H9 (cell line): ENCODE results near the gene PRKAR2B. TPM values are rescaled to one million over a fixed set of nuclear protein-coding genes. Genes with fewer than 3 reads are reported as not detected.

Source experiments
- DNase-seq: peaks from one replicate; pipeline ENCODE4 v3.0.0-alpha.2; 2017
- H2AFZ ChIP-seq: one replicate; pipeline ENCODE4 v1.6.1; 2013; ENCODE audit warnings: mild to moderate bottlenecking, low read length, control low read depth, moderate library complexity
- H2AK5ac ChIP-seq: 2 replicates; pipeline ENCODE4 v1.6.1; 2013; ENCODE audit warnings: low read length, control low read depth, mixed read lengths; ENCODE audit not compliant: insufficient read length
- H2BK120ac ChIP-seq: one replicate; pipeline ENCODE4 v1.6.1; 2013; ENCODE audit warnings: low read depth, mild to moderate bottlenecking, low read length, control low read depth, inconsistent platforms; ENCODE audit not compliant: poor library complexity, severe bottlenecking
- H2BK12ac ChIP-seq: 2 replicates; pipeline ENCODE4 v1.6.1; 2013; ENCODE audit warnings: low read length, control low read depth, mixed read lengths, low read depth; ENCODE audit not compliant: insufficient read length
- H2BK15ac ChIP-seq: 2 replicates; pipeline ENCODE4 v1.6.1; 2013; ENCODE audit warnings: low read depth, low read length, control low read depth
- H2BK20ac ChIP-seq: one replicate; pipeline ENCODE4 v1.6.1; 2013; ENCODE audit warnings: low read depth, mild to moderate bottlenecking, low read length, control low read depth, inconsistent platforms; ENCODE audit not compliant: poor library complexity, severe bottlenecking
- H2BK5ac ChIP-seq: 2 replicates; pipeline ENCODE4 v1.6.1; 2013; ENCODE audit warnings: low read length, control low read depth, mixed read lengths; ENCODE audit not compliant: insufficient read length
- H3K14ac ChIP-seq: 2 replicates; pipeline ENCODE4 v1.6.1; 2013; ENCODE audit warnings: low read length, control low read depth; ENCODE audit not compliant: insufficient read depth
- H3K18ac ChIP-seq: 2 replicates; pipeline ENCODE4 v1.6.1; 2013; ENCODE audit warnings: low read depth, mild to moderate bottlenecking, mixed read lengths, low read length, control low read depth; ENCODE audit not compliant: insufficient read length
- H3K23ac ChIP-seq: 2 replicates; pipeline ENCODE4 v1.6.1; 2013; ENCODE audit warnings: low read length, control low read depth, mixed read lengths, low read depth; ENCODE audit not compliant: insufficient read length
- H3K23me2 ChIP-seq: 2 replicates; pipeline ENCODE4 v1.6.1; 2013; ENCODE audit warnings: low read depth, mild to moderate bottlenecking, mixed read lengths, low read length, control low read depth; ENCODE audit not compliant: insufficient read length, poor library complexity, severe bottlenecking
- H3K27ac ChIP-seq: 2 replicates; pipeline ENCODE4 v1.5.1; 2013; ENCODE audit warnings: low read length, control low read depth, mixed read lengths, low read depth; ENCODE audit not compliant: insufficient read length
- H3K27me3 ChIP-seq: 2 replicates; pipeline ENCODE4 v1.6.1; 2013; ENCODE audit warnings: low read length, control low read depth, inconsistent platforms; ENCODE audit not compliant: insufficient read depth
- H3K4ac ChIP-seq: 2 replicates; pipeline ENCODE4 v1.6.1; 2013; ENCODE audit warnings: low read depth, mild to moderate bottlenecking, control low read depth, inconsistent platforms, low read length, moderate library complexity
- H3K4me1 ChIP-seq: 2 replicates; pipeline ENCODE4 v1.6.1; 2013; ENCODE audit warnings: low read length, control low read depth, inconsistent platforms; ENCODE audit not compliant: insufficient read depth
- H3K4me2 ChIP-seq: 2 replicates; pipeline ENCODE4 v1.6.1; 2013; ENCODE audit warnings: low read length, control low read depth, mixed read lengths; ENCODE audit not compliant: insufficient read length, insufficient read depth
- H3K56ac ChIP-seq: 2 replicates; pipeline ENCODE4 v1.6.1; 2013; ENCODE audit warnings: low read depth, mild to moderate bottlenecking, mixed read lengths, low read length, control low read depth; ENCODE audit not compliant: insufficient read length
- H3K79me1 ChIP-seq: 2 replicates; pipeline ENCODE4 v1.6.1; 2013; ENCODE audit warnings: low read depth, mild to moderate bottlenecking, moderate library complexity, low read length, control low read depth, inconsistent platforms; ENCODE audit not compliant: insufficient read depth, poor library complexity, severe bottlenecking
- H3K79me2 ChIP-seq: 2 replicates; pipeline ENCODE4 v1.6.1; 2013; ENCODE audit warnings: low read length, control low read depth, inconsistent platforms; ENCODE audit not compliant: insufficient read depth
- H3K9ac ChIP-seq: 2 replicates; pipeline ENCODE4 v1.6.1; 2013; ENCODE audit warnings: low read length, control low read depth, mixed read lengths; ENCODE audit not compliant: insufficient read length; ENCODE audit errors: extremely low read depth
- H3K9me3 ChIP-seq: one replicate; pipeline ENCODE4 v1.6.1; 2013; ENCODE audit warnings: low read depth, low read length, inconsistent platforms; ENCODE audit not compliant: control insufficient read depth
- H3T11ph ChIP-seq: one replicate; pipeline ENCODE4 v1.6.1; 2013; ENCODE audit warnings: mild to moderate bottlenecking, low read length, control low read depth, inconsistent platforms
- H4K20me1 ChIP-seq: one replicate; pipeline ENCODE4 v1.6.1; 2013; ENCODE audit not compliant: control insufficient read depth, insufficient read length, insufficient read depth
- H4K5ac ChIP-seq: 2 replicates; pipeline ENCODE4 v1.6.1; 2013; ENCODE audit warnings: low read depth, mild to moderate bottlenecking, mixed read lengths, low read length, control low read depth; ENCODE audit not compliant: insufficient read length
- H4K8ac ChIP-seq: replicated peaks from 2 replicates; pipeline ENCODE4 v1.6.1; 2013; ENCODE audit warnings: low read length, control low read depth, mixed read lengths, low read depth; ENCODE audit not compliant: insufficient read length
- H4K91ac ChIP-seq: 2 replicates; pipeline ENCODE4 v1.6.1; 2013; ENCODE audit warnings: low read depth, mild to moderate bottlenecking, moderate library complexity, mixed read lengths, low read length, control low read depth; ENCODE audit not compliant: insufficient read length
- H3K27ac Mint-ChIP-seq, 3 experiments: 2 replicates in 2 of 3; 3 replicates in 1 of 3; pipeline ENCODE4 v1.8.0; 2020 to 2021; ENCODE audit warnings: mixed read lengths in 3 of 3, mild to moderate bottlenecking in 1 of 3, moderate library complexity in 1 of 3
- H3K27me3 Mint-ChIP-seq: 2 replicates; pipeline ENCODE4 v1.8.0; 2021; ENCODE audit warnings: low read depth, mild to moderate bottlenecking, moderate library complexity, mixed read lengths
- H3K36me3 Mint-ChIP-seq, 3 experiments: 2 replicates in 2 of 3; 3 replicates in 1 of 3; pipeline ENCODE4 v1.8.0; 2020 to 2021; ENCODE audit warnings: low read depth in 3 of 3, mixed read lengths in 3 of 3; ENCODE audit not compliant: insufficient read depth in 1 of 3
- H3K4me1 Mint-ChIP-seq, 2 experiments: 2 replicates each; pipeline ENCODE4 v1.8.0; 2020; ENCODE audit warnings: mixed read lengths in 2 of 2
- H3K4me3 Mint-ChIP-seq, 2 experiments: 2 replicates in 1 of 2; 3 replicates in 1 of 2; pipeline ENCODE4 v1.8.0; 2020 to 2021; ENCODE audit warnings: mild to moderate bottlenecking in 2 of 2, mixed read lengths in 2 of 2, moderate library complexity in 1 of 2
- H3K9me3 Mint-ChIP-seq, 2 experiments: 2 replicates in 1 of 2; 3 replicates in 1 of 2; pipeline ENCODE4 v1.8.0; 2020; ENCODE audit warnings: mild to moderate bottlenecking in 2 of 2, mixed read lengths in 2 of 2, moderate library complexity in 1 of 2
- CTCF ChIP-seq: fragments of 200-600 bp; sonication (generic); conservative IDR thresholded peaks from 3 replicates; pipeline ENCODE4 v1.8.0; 2021; ENCODE audit warnings: antibody characterized with exemption, mild to moderate bottlenecking
- WGBS: extraction: QIAGEN DNeasy Blood & Tissue Kit; methylation state at CpG from one replicate; pipeline ENCODE4 v1.1.7; 2013; ENCODE audit warnings: missing lambda C conversion rate, low lambda C conversion rate, mixed read lengths; ENCODE audit not compliant: insufficient read length; ENCODE audit errors: extremely low coverage; 5-methylcytosine and 5-hydroxymethylcytosine counted together
- total RNA-seq: library from RNA; stranded (reverse); gene quantifications from 2 replicates; pipeline ENCODE4 v1.2.1, GENCODE V29; 2021

Gene PRKAR2B
- total RNA-seq, 1 experiment from 2014 or later = 16.6 TPM

- H3K79me2 ChIP-seq = no peaks in the 10 kb centered on the region; the same call in 1 of the 2 replicates
- no peaks in the 10 kb centered on the region for H3K79me1 ChIP-seq
- no peak overlapping the region for H2BK120ac ChIP-seq
- H3K9me3 Mint-ChIP-seq = no peaks in the 10 kb centered on the region
- peaks cover 4% of the 10 kb centered on the region; the same call in 1 of the 2 replicates for H3K4me1 ChIP-seq
- no peaks in the 10 kb centered on the region for H3K23me2 ChIP-seq
- TF ChIP-seq CTCF = no peak
- H3K27me3 Mint-ChIP-seq = no peaks in the 10 kb centered on the region
- no peak overlapping the region for H2AK5ac ChIP-seq
- no peak overlapping the region for H4K8ac ChIP-seq
- H2BK5ac ChIP-seq = no peak overlapping the region
- no peak overlapping the region for H2BK12ac ChIP-seq
- WGBS = no CpG with 5 or more reads among the region's 2 CpGs
- H3K14ac ChIP-seq = no peak overlapping the region
- H3T11ph ChIP-seq = no peak overlapping the region
- H3K4me1 Mint-ChIP-seq = peaks cover 17 to 21% of the 10 kb centered on the region in 2 experiments
- H4K20me1 ChIP-seq = no peaks in the 10 kb centered on the region
- peak overlapping the region in 1 of 3 experiments; percentile 43; a peak in 1 of 7 replicates for H3K27ac Mint-ChIP-seq
- no peak overlapping the region for H3K4ac ChIP-seq
- no peak overlapping the region for H3K4me2 ChIP-seq
- H3K9ac ChIP-seq = no peak overlapping the region
- H3K36me3 Mint-ChIP-seq = peaks cover 2 to 6% (median 2%) of the 10 kb centered on the region in 3 experiments; a peak in 3 of 7 replicates
- H3K27me3 ChIP-seq = no peaks in the 10 kb centered on the region
- no peak for DNase-seq
- H3K4me3 Mint-ChIP-seq = no peak overlapping the region
- no peak overlapping the region for H3K23ac ChIP-seq
- H2BK20ac ChIP-seq = no peak overlapping the region
- no peak overlapping the region for H4K91ac ChIP-seq
- no peak overlapping the region for H3K56ac ChIP-seq
- no peak overlapping the region for H2AFZ ChIP-seq
- H3K27ac ChIP-seq = no peak overlapping the region
- H2BK15ac ChIP-seq = no peak overlapping the region
- no peak overlapping the region for H3K18ac ChIP-seq
- no peaks in the 10 kb centered on the region for H3K9me3 ChIP-seq
- H4K5ac ChIP-seq = no peak overlapping the region
These were observed 26.2 kb downstream of the PRKAR2B start for GRCh38 chr7:107070710-107071109.
